SU-DHL-6 (cell line): Measurements from ENCODE around the gene TMEM127.
A peak's percentile ranks its signal among the peaks of the same experiment; 100 is the strongest.

ENCODE experiments used
- H2AFZ ChIP-seq: fragments of 200-600 bp; sonication (generic); 2 replicates; pipeline ENCODE4 v1.6.1; 2014; ENCODE audit warnings: low read depth, mild to moderate bottlenecking, moderate library complexity, mixed read lengths, antibody characterized with exemption, low read length; ENCODE audit not compliant: severe bottlenecking
- H3F3A ChIP-seq: fragments of 200-600 bp; shearing (Covaris generic); 2 replicates; pipeline ENCODE4 v1.6.0; 2016; ENCODE audit warnings: antibody characterized with exemption, mild to moderate bottlenecking; ENCODE audit not compliant: insufficient read depth
- H3K27ac ChIP-seq: fragments of 200-600 bp; sonication (generic); 2 replicates; pipeline ENCODE4 v1.5.1; 2016; ENCODE audit warnings: low read depth, mild to moderate bottlenecking, low read length, moderate library complexity, mixed read lengths
- H3K27me3 ChIP-seq: fragments of 200-600 bp; sonication (generic), shearing (Covaris generic); 2 replicates; pipeline ENCODE4 v1.6.0; 2014; ENCODE audit warnings: mild to moderate bottlenecking, low read length
- H3K36me3 ChIP-seq: fragments of 200-600 bp; sonication (generic); 2 replicates; pipeline ENCODE4 v1.6.1; 2014; ENCODE audit warnings: mild to moderate bottlenecking, low read length, mixed read lengths
- H3K4me2 ChIP-seq: fragments of 300-600, 200-600 bp; shearing (Covaris generic), sonication (generic); 2 replicates; pipeline ENCODE4 v1.6.0; 2014; ENCODE audit warnings: low read length, low read depth, mild to moderate bottlenecking; ENCODE audit not compliant: poor library complexity, severe bottlenecking
- H3K4me3 ChIP-seq: fragments of 200-600 bp; sonication (generic); 2 replicates; pipeline ENCODE4 v1.5.1; 2014; ENCODE audit warnings: antibody characterized with exemption, low read length, mild to moderate bottlenecking, mixed read lengths; ENCODE audit not compliant: insufficient read depth, poor library complexity, severe bottlenecking
- H3K79me2 ChIP-seq: fragments of 200-600 bp; sonication (generic); 2 replicates; pipeline ENCODE4 v1.6.1; 2014; ENCODE audit warnings: mild to moderate bottlenecking, low read length, moderate library complexity; ENCODE audit not compliant: insufficient read depth
- H3K9ac ChIP-seq: fragments of 200-600 bp; sonication (generic); 2 replicates; pipeline ENCODE4 v1.7.0; 2014; ENCODE audit warnings: mild to moderate bottlenecking, low read length
- H3K9me2 ChIP-seq: fragments of 200-600 bp; sonication (generic); replicated peaks from 2 replicates; pipeline ENCODE4 v1.6.1; 2014; ENCODE audit warnings: low read length; ENCODE audit not compliant: insufficient read depth
- H3K9me3 ChIP-seq: fragments of 200-600 bp; sonication (generic); 2 replicates; pipeline ENCODE4 v1.6.1; 2014; ENCODE audit warnings: low read length, mixed read lengths; ENCODE audit not compliant: insufficient read depth
- H4K20me1 ChIP-seq: fragments of 200-600 bp; sonication (generic); 2 replicates; pipeline ENCODE4 v1.6.1; 2014; ENCODE audit warnings: low read depth, mild to moderate bottlenecking, antibody characterized with exemption, low read length, moderate library complexity, mixed read lengths
- EZH2phosphoT487 ChIP-seq: fragments of 200-600 bp; sonication (generic), shearing (Covaris generic); conservative IDR thresholded peaks from 2 replicates; pipeline ENCODE4 v1.6.1; 2018; ENCODE audit warnings: mild to moderate bottlenecking, antibody characterized with exemption, low read length, moderate library complexity, mixed read lengths
- TF ChIP-seq, protein P1 (sequence below): fragments of 200-600 bp; sonication (generic); IDR thresholded peaks from one replicate; pipeline ENCODE4 v1.5.1; 2017; ENCODE audit warnings: antibody characterized with exemption, mild to moderate bottlenecking, low read length, moderate library complexity; ENCODE audit not compliant: insufficient read depth, poor library complexity, severe bottlenecking

TMEM127 gene

DNA sequence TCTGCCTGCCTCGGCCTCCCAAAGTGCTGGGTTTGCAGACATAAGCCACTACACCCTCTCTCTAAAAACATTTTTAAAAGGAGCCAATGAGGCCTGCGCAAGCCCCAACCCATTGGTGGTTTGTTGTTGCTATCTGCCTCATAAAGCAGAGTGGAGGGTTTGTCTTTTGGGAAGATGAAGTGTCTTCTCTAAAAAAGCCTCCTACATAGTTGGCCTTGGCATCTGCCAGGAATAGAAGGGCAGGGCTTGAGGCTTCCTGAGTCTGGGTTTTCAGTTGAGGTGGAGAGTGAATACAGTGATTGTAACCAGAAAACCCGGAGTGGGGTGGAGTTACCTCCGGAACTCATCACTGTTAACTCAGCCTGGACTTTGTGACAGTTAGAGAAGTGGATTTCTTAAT, 51.2 kb downstream of the TMEM127 start:
- no peak overlapping the region for H3K9ac ChIP-seq
- H3K9me3 ChIP-seq: no peaks in the 10 kb centered on the region
- no peak overlapping the region for H2AFZ ChIP-seq
- no peaks in the 10 kb centered on the region for H3K9me2 ChIP-seq
- TF ChIP-seq, protein P1, sequence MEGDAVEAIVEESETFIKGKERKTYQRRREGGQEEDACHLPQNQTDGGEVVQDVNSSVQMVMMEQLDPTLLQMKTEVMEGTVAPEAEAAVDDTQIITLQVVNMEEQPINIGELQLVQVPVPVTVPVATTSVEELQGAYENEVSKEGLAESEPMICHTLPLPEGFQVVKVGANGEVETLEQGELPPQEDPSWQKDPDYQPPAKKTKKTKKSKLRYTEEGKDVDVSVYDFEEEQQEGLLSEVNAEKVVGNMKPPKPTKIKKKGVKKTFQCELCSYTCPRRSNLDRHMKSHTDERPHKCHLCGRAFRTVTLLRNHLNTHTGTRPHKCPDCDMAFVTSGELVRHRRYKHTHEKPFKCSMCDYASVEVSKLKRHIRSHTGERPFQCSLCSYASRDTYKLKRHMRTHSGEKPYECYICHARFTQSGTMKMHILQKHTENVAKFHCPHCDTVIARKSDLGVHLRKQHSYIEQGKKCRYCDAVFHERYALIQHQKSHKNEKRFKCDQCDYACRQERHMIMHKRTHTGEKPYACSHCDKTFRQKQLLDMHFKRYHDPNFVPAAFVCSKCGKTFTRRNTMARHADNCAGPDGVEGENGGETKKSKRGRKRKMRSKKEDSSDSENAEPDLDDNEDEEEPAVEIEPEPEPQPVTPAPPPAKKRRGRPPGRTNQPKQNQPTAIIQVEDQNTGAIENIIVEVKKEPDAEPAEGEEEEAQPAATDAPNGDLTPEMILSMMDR: no peak
- TF ChIP-seq EZH2phosphoT487: no peak
- H3K79me2 ChIP-seq: no peaks in the 10 kb centered on the region; the same call in 1 of the 2 replicates
- H3K4me2 ChIP-seq: no peak overlapping the region
- no peaks in the 10 kb centered on the region for H4K20me1 ChIP-seq
- no peaks in the 10 kb centered on the region; the same call in 1 of the 2 replicates for H3F3A ChIP-seq
- H3K36me3 ChIP-seq: no peaks in the 10 kb centered on the region
- no peak overlapping the region for H3K27ac ChIP-seq
- H3K4me3 ChIP-seq: no peak overlapping the region
- no peaks in the 10 kb centered on the region for H3K27me3 ChIP-seq

DNA sequence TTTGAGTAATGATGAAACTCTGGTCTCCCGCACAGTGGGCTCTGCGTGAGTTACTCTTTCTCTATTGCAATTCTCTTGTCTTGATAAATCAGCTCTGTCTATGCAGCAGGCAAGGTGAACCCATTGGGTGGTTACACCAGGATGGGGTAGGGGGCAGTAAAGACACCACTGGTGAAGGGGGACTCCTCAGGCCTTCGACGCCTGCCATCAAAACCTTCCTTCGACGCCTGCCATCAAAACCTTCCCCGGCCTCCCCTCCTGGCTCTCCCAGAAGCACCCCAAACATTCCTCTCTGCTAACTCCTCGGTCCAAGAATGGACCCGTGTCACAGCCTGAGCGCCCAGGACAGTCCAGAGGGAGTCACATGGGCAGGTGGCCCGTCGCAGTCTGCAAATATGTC, 52.4 kb downstream of the TMEM127 start:
- Histone ChIP-seq H3K36me3 (no peaks in the 10 kb centered on the region), H3F3A (no peaks in the 10 kb centered on the region; the same call in 1 of the 2 replicates), H4K20me1 (no peaks in the 10 kb centered on the region), H3K9ac (no peak overlapping the region), H3K4me3 (no peak overlapping the region), H2AFZ (no peak overlapping the region), H3K27me3 (no peaks in the 10 kb centered on the region), H3K9me3 (no peaks in the 10 kb centered on the region), H3K4me2 (no peak overlapping the region), H3K79me2 (no peaks in the 10 kb centered on the region; the same call in 1 of the 2 replicates), H3K27ac (no peak overlapping the region), H3K9me2 (no peaks in the 10 kb centered on the region)
- TF ChIP-seq, protein P1: no peak
- TF ChIP-seq EZH2phosphoT487: no peak

DNA sequence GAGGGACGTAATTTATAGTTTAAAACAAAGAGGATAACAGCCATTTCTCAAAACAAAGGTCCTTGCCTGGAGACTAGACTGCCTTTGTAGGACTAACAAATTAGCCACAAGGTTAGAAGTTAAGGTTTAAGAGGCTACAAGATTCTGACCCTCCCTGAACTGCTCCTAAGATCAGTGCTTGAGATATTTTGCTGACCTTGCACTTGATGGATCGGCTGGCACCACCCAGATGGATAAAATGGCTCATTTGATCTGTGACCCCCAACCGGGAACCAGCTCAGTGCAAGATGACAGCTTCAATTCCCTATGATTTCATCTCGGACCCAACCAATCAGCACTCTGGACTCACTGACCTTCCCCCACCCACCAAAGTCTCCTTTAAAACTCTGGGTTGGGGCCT, 53.5 kb downstream of the TMEM127 start:
- Histone ChIP-seq H3K79me2 (peaks cover 8% of the 10 kb centered on the region), H3K9me2 (no peaks in the 10 kb centered on the region), H3K36me3 (no peaks in the 10 kb centered on the region), H3K4me3 (no peak overlapping the region), H3K9ac (no peak overlapping the region), H3K27me3 (no peaks in the 10 kb centered on the region), H3K27ac (no peak overlapping the region), H3K9me3 (no peaks in the 10 kb centered on the region), H4K20me1 (peaks cover 2% of the 10 kb centered on the region), H3F3A (no peaks in the 10 kb centered on the region; the same call in 1 of the 2 replicates), H3K4me2 (no peak overlapping the region), H2AFZ (no peak overlapping the region)
- no peak for TF ChIP-seq EZH2phosphoT487
- TF ChIP-seq, protein P1: no peak

DNA sequence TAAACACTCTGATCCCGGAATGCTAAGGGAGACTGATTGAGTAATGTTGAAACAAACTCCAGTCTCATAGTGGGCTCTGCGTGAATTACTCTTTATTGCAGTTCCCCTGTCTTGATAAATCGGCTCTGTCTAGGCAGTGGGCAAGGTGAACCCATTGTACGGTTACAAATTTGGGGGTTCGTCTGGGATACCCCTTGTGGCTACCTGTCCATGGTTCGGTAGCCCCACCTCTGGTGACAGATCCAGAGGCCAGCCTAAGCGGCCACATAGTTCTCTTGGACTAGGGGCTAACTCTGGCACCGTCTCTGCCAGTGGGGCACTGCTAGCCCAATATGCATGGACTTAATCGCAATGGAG, 56.1 kb downstream of the TMEM127 start:
- H3K79me2 ChIP-seq: peaks cover 34% of the 10 kb centered on the region
- H3K9me3 ChIP-seq: no peaks in the 10 kb centered on the region
- no peak for TF ChIP-seq EZH2phosphoT487
- TF ChIP-seq, protein P1: no peak
- peaks cover 26% of the 10 kb centered on the region for H4K20me1 ChIP-seq
- peak overlapping the region; percentile 86 for H3K4me2 ChIP-seq
- no peak overlapping the region for H3K27ac ChIP-seq
- 0 out of 2 replicates have a peak, but pooled peaks cover 3% of the 10 kb centered on the region for H3K36me3 ChIP-seq
- H2AFZ ChIP-seq: no peak overlapping the region
- no peaks in the 10 kb centered on the region for H3K9me2 ChIP-seq
- no peaks in the 10 kb centered on the region for H3K27me3 ChIP-seq
- peak overlapping the region; percentile 75 for H3K4me3 ChIP-seq
- H3K9ac ChIP-seq: peak overlapping the region; percentile 85
- H3F3A ChIP-seq: peaks cover 5% of the 10 kb centered on the region
